ENCODE data around the gene TBC1D2B.

Gene TBC1D2B

GRCh38 chr15:77986891-77987764, 90.4 kb downstream of the TBC1D2B start:
- TF ChIP-seq SIN3A (IDR thresholded peaks at IDR 0.05; ENCODE audit: borderline replicate concordance, insufficient read depth, low read length) (no peak), POLR2AphosphoS5 (IDR thresholded peaks at IDR 0.05; ENCODE audit: low read depth, low read length) (no peak), REST (IDR thresholded peaks at IDR 0.05; ENCODE audit: insufficient read depth in 1 of 2, low read depth in 2 of 2, low read length in 2 of 2) (no peak), TAF1 (IDR thresholded peaks at IDR 0.05; ENCODE audit: borderline replicate concordance, insufficient read depth, low read length) (no peak), FOXP2 (optimal IDR thresholded peaks at IDR 0.05; ENCODE audit: borderline replicate concordance, extremely low read depth, extremely low read length, insufficient read depth) (no peak)

- TF ChIP-seq SIN3A (IDR thresholded peaks at IDR 0.05; ENCODE audit: borderline replicate concordance, insufficient read depth, low read length) = no peak
- TF ChIP-seq POLR2AphosphoS5 (IDR thresholded peaks at IDR 0.05; ENCODE audit: low read depth, low read length) = no peak
- TF ChIP-seq REST (IDR thresholded peaks at IDR 0.05; ENCODE audit: insufficient read depth in 1 of 2, low read depth in 2 of 2, low read length in 2 of 2) = no peak
- no peak for TF ChIP-seq FOXP2 (optimal IDR thresholded peaks at IDR 0.05; ENCODE audit: borderline replicate concordance, extremely low read depth, extremely low read length, insufficient read depth)
Measured at GRCh38 chr15:77985931-77986480, 91.5 kb downstream of the TBC1D2B start.

- no peak for TF ChIP-seq SIN3A (IDR thresholded peaks at IDR 0.05; ENCODE audit: borderline replicate concordance, insufficient read depth, low read length)
Measured at GRCh38 chr15:77985031-77985930, 92.2 kb downstream of the TBC1D2B start.

GRCh38 chr15:77984446-77984861, 93.1 kb downstream of the TBC1D2B start:
- no peak for TF ChIP-seq TAF1 (IDR thresholded peaks at IDR 0.05; ENCODE audit: borderline replicate concordance, insufficient read depth, low read length)
- TF ChIP-seq FOXP2 (optimal IDR thresholded peaks at IDR 0.05; ENCODE audit: borderline replicate concordance, extremely low read depth, extremely low read length, insufficient read depth) = no peak
- no peak for TF ChIP-seq SIN3A (IDR thresholded peaks at IDR 0.05; ENCODE audit: borderline replicate concordance, insufficient read depth, low read length)
- TF ChIP-seq POLR2AphosphoS5 (IDR thresholded peaks at IDR 0.05; ENCODE audit: low read depth, low read length) = no peak
- no peak for TF ChIP-seq REST (IDR thresholded peaks at IDR 0.05; ENCODE audit: insufficient read depth in 1 of 2, low read depth in 2 of 2, low read length in 2 of 2)

GRCh38 chr15:77983708-77984445, 93.6 kb downstream of the TBC1D2B start:
- no peak for TF ChIP-seq TAF1 (IDR thresholded peaks at IDR 0.05; ENCODE audit: borderline replicate concordance, insufficient read depth, low read length)
- TF ChIP-seq FOXP2 (optimal IDR thresholded peaks at IDR 0.05; ENCODE audit: borderline replicate concordance, extremely low read depth, extremely low read length, insufficient read depth) = no peak
- no peak for TF ChIP-seq REST (IDR thresholded peaks at IDR 0.05; ENCODE audit: insufficient read depth in 1 of 2, low read depth in 2 of 2, low read length in 2 of 2)
- no peak for TF ChIP-seq POLR2AphosphoS5 (IDR thresholded peaks at IDR 0.05; ENCODE audit: low read depth, low read length)
- TF ChIP-seq SIN3A (IDR thresholded peaks at IDR 0.05; ENCODE audit: borderline replicate concordance, insufficient read depth, low read length) = no peak
